ENCODE measurements around the gene ABRACL. TPM values are rescaled to one million over a fixed set of nuclear protein-coding genes. Genes with fewer than 3 reads are reported as not detected.

The ABRACL gene
- total and polyA plus RNA-seq, 2 of the 8 experiments (the other 6 are each of a cell fraction or from before 2014, with no cell fraction given), result 103 to 167 TPM

DNA sequence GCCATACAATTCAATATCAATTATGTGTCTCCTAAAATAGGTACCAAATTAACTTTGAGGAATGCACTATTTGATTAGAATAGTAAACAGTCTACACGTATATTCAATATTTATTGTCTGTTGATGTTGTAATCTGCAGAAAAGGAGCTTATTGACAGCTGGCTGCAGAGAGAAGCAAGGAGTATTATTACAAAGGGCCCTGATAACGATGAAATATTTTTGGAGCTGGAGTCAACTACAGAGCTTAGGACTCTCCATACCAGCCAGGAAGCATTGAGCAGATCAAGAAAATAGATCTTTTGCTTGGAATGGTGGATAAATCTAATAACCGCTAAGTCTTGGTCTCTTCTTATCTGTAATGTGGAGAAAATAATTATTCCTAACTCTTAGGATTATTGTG lies 25.5 kb downstream of the ABRACL start:
- Histone ChIP-seq H4K91ac (replicated peaks; ENCODE audit: insufficient read length, low read length) (no peak overlapping the region), H3K14ac (ENCODE audit: insufficient read length) (no peak overlapping the region), H3K36me3 (ENCODE audit: control insufficient read depth in 2 of 4, insufficient read depth in 4 of 4, low read length in 3 of 4) (no peaks in the 10 kb centered on the region), H2AFZ (ENCODE audit: low read length) (no peak overlapping the region), H2BK12ac (ENCODE audit: low read depth, low read length) (no peak overlapping the region), H3K4me2 (ENCODE audit: insufficient read depth in 1 of 2, low read depth in 2 of 2, low read length in 2 of 2) (no peak overlapping the region), H4K5ac (ENCODE audit: insufficient read length, low read depth, low read length) (no peak overlapping the region), H3K27ac (ENCODE audit: low read depth, low read length) (no peak overlapping the region), H2BK20ac (ENCODE audit: low read length) (no peak overlapping the region), H3K18ac (ENCODE audit: extremely low read depth, low read length) (no peak overlapping the region), H3K23ac (ENCODE audit: insufficient read length) (no peak overlapping the region), H3K23me2 (ENCODE audit: low read depth, low read length) (no peaks in the 10 kb centered on the region), H3K4ac (replicated peaks; ENCODE audit: insufficient read length, low read depth, low read length) (no peak overlapping the region), H2AK5ac (ENCODE audit: low read depth, low read length) (no peak overlapping the region), H3K27me3 (replicated peaks in 1 of 4; ENCODE audit: control insufficient read depth in 3 of 4, extremely low read depth in 1 of 4, insufficient read depth in 3 of 4, low read length in 3 of 4) (no peaks in the 10 kb centered on the region), H3K9ac (replicated peaks in 1 of 4; ENCODE audit: extremely low read depth in 1 of 4, low read depth in 3 of 4, low read length in 3 of 4) (no peak overlapping the region), H4K8ac (ENCODE audit: extremely low read depth, insufficient read depth, low read length) (no peak overlapping the region), H2BK120ac (replicated peaks; ENCODE audit: low read depth, low read length) (no peak overlapping the region), H3K9me3 (ENCODE audit: insufficient read depth in 2 of 2, low read depth in 1 of 2, low read length in 1 of 2) (no peaks in the 10 kb centered on the region), H2BK15ac (ENCODE audit: low read length) (no peak overlapping the region), H3K79me1 (ENCODE audit: low read depth, low read length) (no peaks in the 10 kb centered on the region), H3K4me1 (replicated peaks in 1 of 4; ENCODE audit: control insufficient read depth in 3 of 4, insufficient read depth in 4 of 4, low read length in 3 of 4) (no peaks in the 10 kb centered on the region), H2BK5ac (ENCODE audit: low read depth, low read length) (no peak overlapping the region), H3K79me2 (ENCODE audit: control insufficient read depth in 1 of 2, insufficient read depth in 2 of 2, low read length in 2 of 2) (no peaks in the 10 kb centered on the region), H3K4me3 (ENCODE audit: extremely low read depth in 1 of 4, insufficient read depth in 2 of 4, low read depth in 3 of 4, low read length in 4 of 4) (no peak overlapping the region), H3K56ac (replicated peaks; ENCODE audit: insufficient read length, low read depth, low read length) (no peak overlapping the region), H4K20me1 (replicated peaks in 1 of 2; ENCODE audit: control insufficient read depth in 1 of 2, insufficient read depth in 2 of 2, low read length in 2 of 2) (no peaks in the 10 kb centered on the region)
- FAIRE-seq, result no peak
- DNase-seq (ENCODE audit: low read depth in 1 of 2, low spot score in 2 of 2), result no peak
- ChIA-PET POLR2A (ENCODE audit: partially characterized antibody) (interaction anchor here (1.1 kb wide), 1 partner anchor 8 kb away, joined by 4 read pairs; no protein-coding TSS in a partner anchor), CTCF (ENCODE audit: partially characterized antibody) (interaction anchor here (1.4 kb wide), 1 partner anchor 13 kb away, joined by 3 read pairs; no protein-coding TSS in a partner anchor)
- 96% methylated on average over 3 of the region's 3 CpGs; no CpG with 5 or more reads in 1 of the 2 experiments for WGBS, 2 experiments (ENCODE audit: extremely low coverage in 1 of 2, insufficient coverage in 1 of 2, insufficient read length in 1 of 2, insufficient replicate concordance in 2 of 2, low coverage in 1 of 2, low lambda C conversion rate in 2 of 2, missing lambda C conversion rate in 1 of 2)
- TF ChIP-seq, protein P1, sequence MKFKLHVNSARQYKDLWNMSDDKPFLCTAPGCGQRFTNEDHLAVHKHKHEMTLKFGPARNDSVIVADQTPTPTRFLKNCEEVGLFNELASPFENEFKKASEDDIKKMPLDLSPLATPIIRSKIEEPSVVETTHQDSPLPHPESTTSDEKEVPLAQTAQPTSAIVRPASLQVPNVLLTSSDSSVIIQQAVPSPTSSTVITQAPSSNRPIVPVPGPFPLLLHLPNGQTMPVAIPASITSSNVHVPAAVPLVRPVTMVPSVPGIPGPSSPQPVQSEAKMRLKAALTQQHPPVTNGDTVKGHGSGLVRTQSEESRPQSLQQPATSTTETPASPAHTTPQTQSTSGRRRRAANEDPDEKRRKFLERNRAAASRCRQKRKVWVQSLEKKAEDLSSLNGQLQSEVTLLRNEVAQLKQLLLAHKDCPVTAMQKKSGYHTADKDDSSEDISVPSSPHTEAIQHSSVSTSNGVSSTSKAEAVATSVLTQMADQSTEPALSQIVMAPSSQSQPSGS (IDR thresholded peaks at IDR 0.05; ENCODE audit: low read length), result no peak
- TF ChIP-seq SP4 (IDR thresholded peaks at IDR 0.05; ENCODE audit: low read length), result no peak
- TF ChIP-seq, protein P2, sequence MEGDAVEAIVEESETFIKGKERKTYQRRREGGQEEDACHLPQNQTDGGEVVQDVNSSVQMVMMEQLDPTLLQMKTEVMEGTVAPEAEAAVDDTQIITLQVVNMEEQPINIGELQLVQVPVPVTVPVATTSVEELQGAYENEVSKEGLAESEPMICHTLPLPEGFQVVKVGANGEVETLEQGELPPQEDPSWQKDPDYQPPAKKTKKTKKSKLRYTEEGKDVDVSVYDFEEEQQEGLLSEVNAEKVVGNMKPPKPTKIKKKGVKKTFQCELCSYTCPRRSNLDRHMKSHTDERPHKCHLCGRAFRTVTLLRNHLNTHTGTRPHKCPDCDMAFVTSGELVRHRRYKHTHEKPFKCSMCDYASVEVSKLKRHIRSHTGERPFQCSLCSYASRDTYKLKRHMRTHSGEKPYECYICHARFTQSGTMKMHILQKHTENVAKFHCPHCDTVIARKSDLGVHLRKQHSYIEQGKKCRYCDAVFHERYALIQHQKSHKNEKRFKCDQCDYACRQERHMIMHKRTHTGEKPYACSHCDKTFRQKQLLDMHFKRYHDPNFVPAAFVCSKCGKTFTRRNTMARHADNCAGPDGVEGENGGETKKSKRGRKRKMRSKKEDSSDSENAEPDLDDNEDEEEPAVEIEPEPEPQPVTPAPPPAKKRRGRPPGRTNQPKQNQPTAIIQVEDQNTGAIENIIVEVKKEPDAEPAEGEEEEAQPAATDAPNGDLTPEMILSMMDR (IDR thresholded peaks at IDR 0.05; ENCODE audit: control extremely low read depth in 1 of 3, insufficient read depth in 1 of 3, low read depth in 1 of 3, low read length in 3 of 3), result no peak
- no peak for TF ChIP-seq EGR1 (IDR thresholded peaks at IDR 0.05; ENCODE audit: borderline replicate concordance, low read depth, low read length)
- TF ChIP-seq CHD1 (IDR thresholded peaks at IDR 0.05; ENCODE audit: low read depth, low read length), result no peak
- TF ChIP-seq RXRA (IDR thresholded peaks at IDR 0.05; ENCODE audit: insufficient read depth, low read depth, low read length), result no peak
- TF ChIP-seq SRF (IDR thresholded peaks at IDR 0.05; ENCODE audit: low read depth, low read length), result no peak
- TF ChIP-seq NANOG (IDR thresholded peaks at IDR 0.05; ENCODE audit: insufficient read depth, low read depth, low read length, poor library complexity, severe bottlenecking), result no peak
- no peak for TF ChIP-seq BRCA1 (IDR thresholded peaks at IDR 0.05; ENCODE audit: low read depth, low read length)
- TF ChIP-seq SP1 (IDR thresholded peaks at IDR 0.05; ENCODE audit: low read depth, low read length), result no peak
- TF ChIP-seq BACH1 (IDR thresholded peaks at IDR 0.05; ENCODE audit: low read length), result no peak
